HCT116 (cell line): ENCODE data around the gene FAM98B. TPM values are rescaled to one million over a fixed set of nuclear protein-coding genes. Genes with fewer than 3 reads are reported as not detected.

Experiments
- ATAC-seq: fragments of 200-7000 bp; cut with Tn5 transposase; 2 replicates; pipeline ENCODE4 v1.9.1; 2020; ENCODE audit warnings: mild to moderate bottlenecking, moderate library complexity
- BruUV-seq: library from RNA; stranded (reverse); fragments of 400-500 nt; replicated peaks from 2 replicates; lab custom pipeline; 2021; lab: Mats Ljungman, UMichigan
- CTCF ChIA-PET: fragments of 300-600 bp; sonication (Branson Sonifier 250); formaldehyde crosslinking; loops from one replicate; lab custom pipeline; 2021; ENCODE audit warnings: antibody characterized with exemption; lab: Charles Lee
- POLR2A ChIA-PET: fragments of 300-600, 350-600 bp; sonication (Branson Sonifier 250); formaldehyde crosslinking; loops from one replicate; lab custom pipeline; 2021; ENCODE audit warnings: antibody characterized with exemption; lab: Charles Lee
- RAD21 ChIA-PET, 2 experiments: fragments of 300-600 bp; sonication (Branson Sonifier 250); formaldehyde crosslinking; loops; one replicate each; lab custom pipeline; 2023; ENCODE audit warnings: low total read pairs in 2 of 2; ENCODE audit not compliant: uncharacterized antibody in 2 of 2, unreplicated experiment in 2 of 2, low non-redundant PET in 1 of 2; lab: Charles Lee
- DNase-seq: peaks from one replicate; pipeline ENCODE4 v3.0.0-alpha.2; 2010; ENCODE audit warnings: low read depth, low spot score
- H2AFZ ChIP-seq: fragments of 200-600 bp; shearing (Covaris generic), sonication (generic); 2 replicates; pipeline ENCODE4 v1.6.1; 2017; ENCODE audit warnings: low read depth, mixed run types, mixed read lengths, antibody characterized with exemption, low read length; ENCODE audit not compliant: poor library complexity, severe bottlenecking
- H3K27ac ChIP-seq: 2 replicates; pipeline ENCODE4 v1.5.1; 2012; ENCODE audit warnings: low read depth, low read length
- H3K27me3 ChIP-seq: fragments of 200-600 bp; sonication (generic); 2 replicates; pipeline ENCODE4 v1.6.1; 2016; ENCODE audit warnings: mixed run types, low read length, mixed read lengths; ENCODE audit not compliant: insufficient read depth
- H3K36me3 ChIP-seq, 2 experiments: fragments of 200-500 bp in 1 of 2; fragments of 200-600 bp in 1 of 2; sonication (Bioruptor generic) in 1 of 2; sonication (generic) in 1 of 2; 2 replicates each; pipeline versions ENCODE4 v1.5.1 to v1.6.1; 2014 to 2016; ENCODE audit warnings: low read length in 2 of 2, inconsistent platforms in 1 of 2, mixed read lengths in 1 of 2, mixed run types in 1 of 2; ENCODE audit not compliant: insufficient read depth in 2 of 2, control insufficient read depth in 1 of 2
- H3K4me1 ChIP-seq, 2 experiments: fragments of 200-600 bp in 1 of 2; sonication (generic) in 1 of 2; 2 replicates each; pipeline versions ENCODE4 v1.5.1 to v1.6.1; 2012 to 2017; ENCODE audit warnings: low read length in 2 of 2, inconsistent platforms in 1 of 2, mild to moderate bottlenecking in 1 of 2, mixed read lengths in 1 of 2, mixed run types in 1 of 2, moderate library complexity in 1 of 2; ENCODE audit not compliant: insufficient read depth in 2 of 2, control insufficient read depth in 1 of 2
- H3K4me2 ChIP-seq: fragments of 200-600 bp; sonication (generic); 2 replicates; pipeline ENCODE4 v1.6.1; 2017; ENCODE audit warnings: mixed run types, low read length, mixed read lengths
- H3K4me3 ChIP-seq, 2 experiments: fragments of 200-600 bp in 1 of 2; sonication (generic) in 1 of 2; replicated peaks in 1 of 2; 2 replicates each; pipeline ENCODE4 v1.5.1; 2011 to 2016; ENCODE audit warnings: low read length in 2 of 2, control low read depth in 1 of 2, low read depth in 1 of 2, mild to moderate bottlenecking in 1 of 2, mixed read lengths in 1 of 2, mixed run types in 1 of 2
- H3K79me2 ChIP-seq: fragments of 200-600 bp; sonication (generic); 2 replicates; pipeline ENCODE4 v1.6.1; 2017; ENCODE audit warnings: mild to moderate bottlenecking, mixed run types, low read length, moderate library complexity, mixed read lengths; ENCODE audit not compliant: insufficient read depth
- H3K9ac ChIP-seq: fragments of 200-600 bp; sonication (generic); 2 replicates; pipeline ENCODE4 v1.6.1; 2016; ENCODE audit warnings: low read length, mixed read lengths
- H3K9me2 ChIP-seq: fragments of 200-600 bp; sonication (generic), shearing (Covaris generic); 2 replicates; pipeline ENCODE4 v1.6.1; 2017; ENCODE audit warnings: mixed run types, mild to moderate bottlenecking, moderate library complexity; ENCODE audit not compliant: insufficient read depth
- H3K9me3 ChIP-seq, 2 experiments: fragments of 200-500 bp in 1 of 2; fragments of 200-600 bp in 1 of 2; sonication (Bioruptor generic) in 1 of 2; sonication (generic) in 1 of 2; 2 replicates each; pipeline ENCODE4 v1.6.1; 2014 to 2017; ENCODE audit warnings: low read length in 2 of 2, mixed read lengths in 2 of 2, inconsistent platforms in 1 of 2, low read depth in 1 of 2, mild to moderate bottlenecking in 1 of 2, mixed run types in 1 of 2, moderate library complexity in 1 of 2; ENCODE audit not compliant: control insufficient read depth in 1 of 2, insufficient read depth in 1 of 2
- H4K20me1 ChIP-seq: fragments of 200-600 bp; sonication (generic), shearing (Covaris generic); 2 replicates; pipeline ENCODE4 v1.6.1; 2017; ENCODE audit warnings: mixed run types, mild to moderate bottlenecking, moderate library complexity; ENCODE audit not compliant: insufficient read depth
- EGR1 ChIP-seq: IDR thresholded peaks from 2 replicates; pipeline ENCODE4 v1.6.1; 2012; ENCODE audit warnings: low read depth
- ELF1 ChIP-seq: IDR thresholded peaks from 2 replicates; pipeline ENCODE4 v1.6.1; 2012; ENCODE audit warnings: low read depth, borderline replicate concordance
- EZH2 ChIP-seq: fragments of 200-600 bp; sonication (generic); IDR thresholded peaks from 2 replicates; pipeline ENCODE4 v1.6.1; 2017; ENCODE audit warnings: antibody characterized with exemption, mixed run types
- EZH2phosphoT487 ChIP-seq: fragments of 200-600 bp; IDR thresholded peaks from 2 replicates; pipeline ENCODE4 v1.6.1; 2018; ENCODE audit warnings: antibody characterized with exemption, borderline replicate concordance
- JUND ChIP-seq: IDR thresholded peaks from 2 replicates; pipeline ENCODE4 v1.6.1; 2012
- POLR2A ChIP-seq: IDR thresholded peaks from 2 replicates; pipeline ENCODE4 v1.7.0; 2011; ENCODE audit warnings: borderline replicate concordance; ENCODE audit not compliant: insufficient read depth, insufficient read length; ENCODE audit errors: extremely low read depth
- POLR2AphosphoS5 ChIP-seq: IDR thresholded peaks from 2 replicates; pipeline ENCODE4 v1.6.1; 2011; ENCODE audit warnings: mild to moderate bottlenecking, low read depth, low read length, moderate library complexity
- RAD21 ChIP-seq: IDR thresholded peaks from 2 replicates; pipeline ENCODE4 v1.6.1; 2012; ENCODE audit warnings: low read depth, mild to moderate bottlenecking
- SIN3A ChIP-seq: IDR thresholded peaks from 2 replicates; pipeline ENCODE4 v1.6.1; 2012; ENCODE audit warnings: low read depth
- SP1 ChIP-seq: IDR thresholded peaks from 2 replicates; pipeline ENCODE4 v1.6.1; 2012; ENCODE audit warnings: low read depth
- TCF7L2 ChIP-seq: IDR thresholded peaks from 2 replicates; pipeline ENCODE4 v1.7.0; 2011; ENCODE audit warnings: borderline replicate concordance, inconsistent platforms; ENCODE audit not compliant: insufficient read depth, insufficient read length; ENCODE audit errors: extremely low read depth
- YY1 ChIP-seq: IDR thresholded peaks from 2 replicates; pipeline ENCODE4 v1.6.1; 2011; ENCODE audit warnings: low read length, low read depth, moderate library complexity, mild to moderate bottlenecking; ENCODE audit not compliant: insufficient replicate concordance; ENCODE audit errors: extremely low read depth
- ZFX ChIP-seq: fragments of 450-650 bp; IDR thresholded peaks from 2 replicates; pipeline ENCODE4 v1.6.1; 2017
- ZNF274 ChIP-seq: fragments of 200-500 bp; sonication (Bioruptor generic); IDR thresholded peaks from 2 replicates; pipeline ENCODE4 v1.6.1; 2014; ENCODE audit warnings: mild to moderate bottlenecking, low read depth, low read length, inconsistent platforms
- intact Hi-C: fragments of 100-400 bp; cut with micrococcal nuclease; formaldehyde crosslinking; loops from 2 replicates; pipeline ENCODE4 v1.10.0; 2022
- total RNA-seq: library from RNA; stranded (reverse); gene quantifications from one replicate; pipeline ENCODE4 v1.2.1, GENCODE V29; 2021; ENCODE audit not compliant: unreplicated experiment
- TF ChIP-seq, protein P1 (sequence below), 3 experiments: fragments of 200-600 bp in 1 of 3; sonication (generic) in 1 of 3; IDR thresholded peaks in 2 of 3; conservative IDR thresholded peaks in 1 of 3; 2 replicates each; pipeline ENCODE4 v1.5.1; 2012 to 2017; ENCODE audit warnings: low read depth in 2 of 3, low read length in 2 of 3, antibody characterized with exemption in 1 of 3, borderline replicate concordance in 1 of 3, control low read depth in 1 of 3, mild to moderate bottlenecking in 1 of 3, mixed read lengths in 1 of 3, mixed run types in 1 of 3, moderate library complexity in 1 of 3; ENCODE audit not compliant: insufficient read depth in 1 of 3

FAM98B gene
- total RNA-seq, 1 experiment from 2014 or later = 44.3 TPM

DNA sequence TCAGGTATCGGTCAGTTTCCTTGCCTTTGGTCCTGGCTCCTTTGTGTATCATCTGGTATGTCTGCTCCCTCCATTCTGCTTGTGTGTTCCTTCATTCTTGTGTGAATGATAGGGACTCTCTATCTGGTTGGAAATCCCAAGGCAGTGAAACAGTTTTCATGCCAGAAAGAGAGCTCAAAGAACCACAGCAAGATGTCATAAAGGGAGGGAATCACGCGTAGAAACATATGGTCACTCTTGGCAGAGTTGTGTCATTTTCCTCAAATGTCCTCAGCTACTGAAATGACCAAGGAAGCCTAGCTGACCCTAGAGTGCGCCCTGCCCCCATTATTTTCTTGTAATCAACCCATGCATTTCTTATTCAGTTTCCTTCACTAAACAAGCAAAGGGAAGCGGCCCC, 62.7 kb downstream of the FAM98B start:
- H3K27me3 ChIP-seq = no peaks in the 10 kb centered on the region
- no peak overlapping the region for H3K27ac ChIP-seq
- CTCF ChIA-PET = no interaction called here
- H3K4me3 ChIP-seq = no peak overlapping the region
- no TSS peak for BruUV-seq
- H3K9me3 ChIP-seq = no peaks in the 10 kb centered on the region
- H3K79me2 ChIP-seq = no peaks in the 10 kb centered on the region
- no peaks in the 10 kb centered on the region for H3K36me3 ChIP-seq
- intact Hi-C loops = no loop called here
- ATAC-seq (no peak), DNase-seq (no peak)
- no peaks in the 10 kb centered on the region for H3K9me2 ChIP-seq
- no peak overlapping the region for H2AFZ ChIP-seq
- RAD21 ChIA-PET = interaction anchor here in 1 of 2 experiments (0.5 kb wide), 1 partner anchor 1159 kb away, joined by 3 read pairs; no protein-coding TSS in a partner anchor
- H3K4me1 ChIP-seq = no peaks in the 10 kb centered on the region
- no peak overlapping the region for H3K9ac ChIP-seq
- no peak for TF ChIP-seq RAD21
- TF ChIP-seq POLR2A = no peak
- no peak for TF ChIP-seq EZH2phosphoT487
- TF ChIP-seq ELF1 = no peak
- TF ChIP-seq TCF7L2 = no peak
- TF ChIP-seq ZFX = no peak
- no peak for TF ChIP-seq JUND
- no peak for TF ChIP-seq SIN3A
- TF ChIP-seq ZNF274 = no peak
- no peak for TF ChIP-seq POLR2AphosphoS5
- TF ChIP-seq YY1 = no peak
- H3K4me2 ChIP-seq = no peak overlapping the region
- no peaks in the 10 kb centered on the region for H4K20me1 ChIP-seq
- POLR2A ChIA-PET = no interaction called here

DNA sequence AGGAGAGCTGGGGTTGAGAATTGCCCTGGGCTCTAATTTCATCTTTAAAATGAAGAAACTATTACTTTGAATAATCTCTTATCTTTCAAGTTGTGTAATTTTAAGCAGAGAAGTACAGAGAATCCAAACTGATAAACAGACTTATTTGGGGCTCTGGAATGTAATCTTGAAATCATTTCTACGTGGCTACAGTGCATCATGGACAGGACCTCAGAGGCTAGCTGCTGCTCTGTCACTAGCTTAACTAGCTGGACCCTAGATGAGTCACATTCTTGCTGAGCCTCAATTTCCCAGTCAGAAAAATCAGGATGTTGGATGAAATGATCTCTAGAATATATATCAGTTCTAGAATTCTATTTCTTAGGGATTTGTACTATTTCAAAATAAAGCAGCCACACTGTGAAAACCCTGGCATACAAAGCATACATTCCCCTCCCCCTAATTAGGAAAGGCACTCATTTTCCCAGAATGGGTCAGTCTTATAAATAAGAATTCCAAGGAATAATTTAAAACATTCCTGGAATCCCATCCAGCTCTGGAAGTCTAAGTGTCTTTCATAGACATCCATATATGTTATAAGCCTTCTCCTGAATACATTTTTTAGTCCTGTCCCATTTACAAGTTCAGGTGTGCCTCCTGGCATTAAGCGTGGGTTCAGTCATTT, 63.5 kb downstream of the FAM98B start:
- no peaks in the 10 kb centered on the region for H3K4me1 ChIP-seq
- H3K27ac ChIP-seq = no peak overlapping the region
- ChIA-PET POLR2A (no interaction called here), CTCF (interaction anchor here (2.0 kb wide), 1 partner anchor 46 kb away, joined by 4 read pairs; no protein-coding TSS in a partner anchor), RAD21 (interaction anchor here in 1 of 2 experiments (0.5 kb wide), 1 partner anchor 1158 kb away, joined by 3 read pairs; no protein-coding TSS in a partner anchor)
- DNase-seq (no peak), ATAC-seq (no peak)
- no peaks in the 10 kb centered on the region for H3K36me3 ChIP-seq
- H3K9me3 ChIP-seq = no peaks in the 10 kb centered on the region
- intact Hi-C loops = no loop called here
- H4K20me1 ChIP-seq = no peaks in the 10 kb centered on the region
- H3K9me2 ChIP-seq = no peaks in the 10 kb centered on the region
- no TSS peak for BruUV-seq
- no peaks in the 10 kb centered on the region for H3K79me2 ChIP-seq
- H3K4me2 ChIP-seq = no peak overlapping the region
- H2AFZ ChIP-seq = no peak overlapping the region
- no peak overlapping the region for H3K4me3 ChIP-seq
- H3K9ac ChIP-seq = no peak overlapping the region
- no peaks in the 10 kb centered on the region for H3K27me3 ChIP-seq
- TF ChIP-seq TCF7L2 (no peak), JUND (no peak), ZNF274 (no peak), EZH2 (no peak), POLR2AphosphoS5 (no peak), SP1 (no peak), EGR1 (no peak)
- TF ChIP-seq, protein P1, sequence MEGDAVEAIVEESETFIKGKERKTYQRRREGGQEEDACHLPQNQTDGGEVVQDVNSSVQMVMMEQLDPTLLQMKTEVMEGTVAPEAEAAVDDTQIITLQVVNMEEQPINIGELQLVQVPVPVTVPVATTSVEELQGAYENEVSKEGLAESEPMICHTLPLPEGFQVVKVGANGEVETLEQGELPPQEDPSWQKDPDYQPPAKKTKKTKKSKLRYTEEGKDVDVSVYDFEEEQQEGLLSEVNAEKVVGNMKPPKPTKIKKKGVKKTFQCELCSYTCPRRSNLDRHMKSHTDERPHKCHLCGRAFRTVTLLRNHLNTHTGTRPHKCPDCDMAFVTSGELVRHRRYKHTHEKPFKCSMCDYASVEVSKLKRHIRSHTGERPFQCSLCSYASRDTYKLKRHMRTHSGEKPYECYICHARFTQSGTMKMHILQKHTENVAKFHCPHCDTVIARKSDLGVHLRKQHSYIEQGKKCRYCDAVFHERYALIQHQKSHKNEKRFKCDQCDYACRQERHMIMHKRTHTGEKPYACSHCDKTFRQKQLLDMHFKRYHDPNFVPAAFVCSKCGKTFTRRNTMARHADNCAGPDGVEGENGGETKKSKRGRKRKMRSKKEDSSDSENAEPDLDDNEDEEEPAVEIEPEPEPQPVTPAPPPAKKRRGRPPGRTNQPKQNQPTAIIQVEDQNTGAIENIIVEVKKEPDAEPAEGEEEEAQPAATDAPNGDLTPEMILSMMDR (IDR thresholded peaks at IDR 0.05 in 2 of 3, conservative IDR thresholded peaks at IDR 0.05 in 1 of 3; ENCODE audit: borderline replicate concordance in 1 of 3, insufficient read depth in 1 of 3, low read depth in 2 of 3, low read length in 2 of 3) = no peak
